HG03039 (cell line): ENCODE results near the gene RSPH6A.
A peak's percentile ranks its signal among the peaks of the same experiment; 100 is the strongest.
"Not testable (repeated sequence)": the region's sequence is repeated elsewhere in the genome, so short reads cannot be mapped to it uniquely, and the experiment has no call there.

ENCODE experiments used
- ATAC-seq: cut with Tn5 transposase; IDR thresholded peaks from one replicate; pipeline ENCODE4 v1.9.1; 2021; ENCODE audit warnings: mild to moderate bottlenecking, moderate library complexity; ENCODE audit not compliant: unreplicated experiment

The RSPH6A gene

GRCh38 chr19:45804140-45804958, 10.8 kb downstream of the RSPH6A start:
- no peak for ATAC-seq

DNA sequence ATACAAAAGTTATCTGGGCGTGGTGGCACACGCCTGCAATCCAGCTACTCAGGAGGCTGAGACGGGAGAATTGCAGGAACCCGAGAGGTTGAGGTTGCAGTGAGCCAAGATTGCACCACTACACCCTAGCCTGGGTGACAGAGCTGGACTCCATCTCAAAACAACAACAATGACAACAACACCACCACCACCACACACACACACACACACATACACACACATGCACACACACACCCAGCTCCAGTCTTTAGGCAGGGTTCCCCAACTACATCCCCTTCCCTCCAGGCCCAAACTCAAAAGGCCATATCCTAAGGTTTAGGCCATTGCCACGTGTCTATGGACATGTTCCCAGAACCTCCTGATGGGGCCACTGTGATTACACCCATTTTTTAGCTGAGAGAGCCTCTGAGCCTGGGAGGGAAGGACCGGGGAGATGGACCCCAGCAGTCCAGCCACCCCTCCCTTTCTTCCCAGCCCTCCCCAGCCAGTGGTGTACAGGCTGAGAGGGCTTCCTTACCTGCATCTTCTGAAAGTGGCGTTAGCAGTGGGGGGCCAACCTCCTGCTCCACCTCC, 13.4 kb downstream of the RSPH6A start:
- ATAC-seq = no peak

DNA sequence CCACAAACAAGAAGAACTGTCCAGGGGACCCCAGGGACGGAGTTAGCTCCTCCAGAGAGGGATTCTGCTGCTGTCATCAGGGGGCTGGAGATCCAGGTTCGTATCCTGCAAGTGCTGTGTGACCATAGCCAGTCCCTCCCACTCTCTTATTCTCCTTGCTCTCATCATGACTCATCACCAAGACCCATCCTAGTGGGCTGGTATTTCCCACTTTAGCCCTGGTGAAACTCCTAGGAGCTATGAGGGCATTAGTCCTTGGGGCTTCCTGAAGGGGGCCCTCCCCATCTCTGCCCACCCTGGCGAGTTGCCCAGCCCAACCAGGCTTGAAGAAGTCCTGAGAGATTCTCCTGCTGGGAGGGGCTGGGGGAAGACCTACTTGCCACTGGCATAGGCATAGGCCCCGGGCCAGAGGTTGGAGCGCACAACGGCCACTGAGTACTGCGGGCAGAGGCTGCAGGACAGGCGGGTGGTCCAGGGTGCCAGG, 15.0 kb downstream of the RSPH6A start:
- ATAC-seq = no peak

DNA sequence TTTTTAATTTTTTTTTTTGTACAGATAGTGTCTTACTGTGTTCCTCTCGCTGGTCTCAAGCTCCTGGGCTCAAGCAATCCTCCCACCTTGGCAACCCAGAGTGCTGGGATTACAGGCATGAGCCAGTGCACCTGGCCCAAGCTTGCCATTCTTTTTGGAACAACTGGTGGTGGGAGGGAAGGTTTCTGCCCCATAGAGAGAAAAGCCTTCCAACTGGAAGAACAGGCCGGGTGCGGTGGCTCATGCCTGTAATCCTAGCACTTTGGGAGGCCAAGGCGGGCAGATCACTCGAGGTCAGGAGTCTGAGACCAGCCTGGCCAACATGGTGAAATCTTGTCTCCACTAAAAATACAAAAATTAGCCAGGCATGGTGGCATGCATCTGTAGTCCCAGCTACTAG, 15.6 kb downstream of the RSPH6A start:
- not testable (repeated sequence) for ATAC-seq

- no peak for ATAC-seq
Observed at GRCh38 chr19:45798995-45799517, 16.1 kb downstream of the RSPH6A start.

- no peak for ATAC-seq
Observed at GRCh38 chr19:45794627-45795026, 20.5 kb downstream of the RSPH6A start.

- no peak for ATAC-seq
Observed at GRCh38 chr19:45793876-45794275, 21.2 kb downstream of the RSPH6A start.

DNA sequence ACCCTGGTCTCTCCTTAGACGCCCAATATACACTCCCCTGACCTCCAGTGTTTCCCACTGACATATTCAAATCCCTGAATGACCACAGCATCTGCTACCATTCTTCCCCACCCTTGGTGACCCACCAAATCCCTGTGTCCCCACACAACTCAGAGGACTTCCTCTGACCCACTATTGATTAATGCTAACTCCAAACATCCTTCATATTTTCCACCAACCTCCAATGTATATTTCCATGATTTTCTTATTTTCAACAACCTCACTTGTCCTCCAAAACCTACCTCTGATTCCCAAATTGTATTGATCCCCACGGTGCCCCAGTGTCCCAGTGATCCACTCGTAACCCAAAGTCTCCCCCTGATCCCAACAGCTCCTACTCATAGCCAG, 21.9 kb downstream of the RSPH6A start:
- no peak for ATAC-seq

- ATAC-seq = peak; percentile 91
Observed at GRCh38 chr19:45792470-45793177, 22.5 kb downstream of the RSPH6A start, which contains the start of gene DMWD. DMWD (minus strand) TSS chr19:45792845; CDS start chr19:45792756, 89 bp downstream.

GRCh38 chr19:45791744-45792469, 23.2 kb downstream of the RSPH6A start:
- peak; percentile 32 for ATAC-seq

DNA sequence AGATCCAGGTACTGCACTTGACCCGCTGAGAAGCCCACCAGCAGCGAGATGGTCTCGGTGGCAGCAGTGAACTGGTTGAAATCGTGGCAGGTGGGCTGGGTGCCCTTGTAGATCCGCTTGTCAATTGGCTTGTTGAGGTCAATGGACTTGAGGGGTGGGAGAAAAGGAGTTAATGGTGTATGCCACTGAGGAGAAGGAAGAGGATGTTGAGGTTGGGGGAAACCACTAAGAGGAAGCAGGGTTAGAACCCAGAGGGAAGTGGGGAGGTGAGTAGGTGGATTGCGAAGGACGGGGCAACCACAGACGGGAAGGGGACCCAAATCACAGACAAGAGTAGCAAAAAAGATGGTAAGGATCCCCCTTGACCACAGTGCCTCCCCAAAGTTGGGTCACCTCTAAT, 24.2 kb downstream of the RSPH6A start:
- no peak for ATAC-seq

- no peak for ATAC-seq
Observed at GRCh38 chr19:45789035-45789786, 25.9 kb downstream of the RSPH6A start.

GRCh38 chr19:45786533-45786894, 28.6 kb downstream of the RSPH6A start:
- no peak for ATAC-seq

- ATAC-seq = no peak
Observed at GRCh38 chr19:45785781-45786532, 29.2 kb downstream of the RSPH6A start.

DNA sequence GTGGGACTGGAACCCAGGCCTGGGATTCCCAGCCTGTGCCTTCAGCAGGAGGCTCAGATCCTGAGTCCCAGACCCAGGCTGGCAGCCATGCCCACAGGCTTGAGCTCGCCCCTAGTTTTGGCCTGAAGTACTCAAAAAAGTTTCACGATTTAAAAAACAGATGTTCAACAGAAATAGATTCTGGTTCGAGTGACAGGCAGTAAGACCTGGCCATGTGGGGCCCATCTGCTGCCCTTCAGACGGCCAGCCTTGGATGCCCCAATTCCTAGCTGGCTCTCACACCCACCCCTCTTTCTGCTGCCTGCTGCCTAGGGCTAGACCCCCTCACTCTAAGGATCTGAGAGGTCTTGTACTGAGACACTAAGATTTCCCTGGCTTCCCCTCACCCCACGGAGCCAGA, 30.0 kb downstream of the RSPH6A start:
- no peak for ATAC-seq

GRCh38 chr19:45784096-45784495, 31.0 kb downstream of the RSPH6A start:
- ATAC-seq = no peak

DNA sequence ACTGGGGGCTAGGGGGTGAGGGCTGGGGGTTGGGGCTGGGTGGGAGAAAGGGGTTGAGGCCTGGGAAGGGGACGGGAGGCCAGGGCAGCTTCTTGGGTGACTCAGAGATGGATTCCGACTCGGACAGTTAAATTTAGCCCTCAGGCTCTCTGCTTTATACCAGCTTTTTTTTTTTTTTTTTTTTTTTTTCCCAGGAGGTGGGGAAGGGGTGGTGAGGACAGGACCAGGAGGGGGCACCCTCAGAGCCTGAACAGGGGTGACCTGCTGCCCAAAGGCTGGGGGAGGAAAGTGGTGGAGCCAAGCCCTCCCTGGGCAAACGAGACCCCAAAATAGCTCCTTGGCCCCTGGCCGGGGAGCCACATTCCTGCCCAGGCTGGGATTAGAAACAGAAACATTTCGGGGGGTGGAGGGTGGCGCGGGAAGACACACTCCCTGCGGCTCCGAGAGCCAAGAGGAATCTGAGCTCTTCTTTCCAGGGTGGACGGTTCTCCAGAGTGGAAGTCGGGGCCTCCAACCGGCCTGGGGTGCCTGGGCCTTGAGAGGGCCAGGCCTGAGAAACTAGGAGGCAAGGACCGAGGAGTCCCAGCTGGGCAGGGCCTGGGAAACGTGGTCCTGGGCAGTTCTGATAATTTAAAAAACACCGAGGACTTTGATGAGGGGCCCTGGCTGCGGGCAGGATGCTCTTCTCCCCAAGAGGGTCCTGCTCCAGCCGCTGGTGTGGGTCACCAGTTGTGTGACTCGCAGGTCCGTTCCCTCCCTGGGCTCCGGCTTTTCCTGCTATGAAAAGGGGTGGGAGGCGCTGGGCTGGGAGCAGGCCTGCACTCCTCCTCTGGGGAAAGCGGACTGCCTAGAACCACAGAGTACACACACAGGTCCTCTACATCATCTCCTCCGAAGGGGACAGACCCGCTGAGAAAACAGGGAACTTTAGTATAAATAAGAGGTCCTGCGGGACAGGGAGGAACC, 32.0 kb downstream of the RSPH6A start:
- ATAC-seq = no peak

DNA sequence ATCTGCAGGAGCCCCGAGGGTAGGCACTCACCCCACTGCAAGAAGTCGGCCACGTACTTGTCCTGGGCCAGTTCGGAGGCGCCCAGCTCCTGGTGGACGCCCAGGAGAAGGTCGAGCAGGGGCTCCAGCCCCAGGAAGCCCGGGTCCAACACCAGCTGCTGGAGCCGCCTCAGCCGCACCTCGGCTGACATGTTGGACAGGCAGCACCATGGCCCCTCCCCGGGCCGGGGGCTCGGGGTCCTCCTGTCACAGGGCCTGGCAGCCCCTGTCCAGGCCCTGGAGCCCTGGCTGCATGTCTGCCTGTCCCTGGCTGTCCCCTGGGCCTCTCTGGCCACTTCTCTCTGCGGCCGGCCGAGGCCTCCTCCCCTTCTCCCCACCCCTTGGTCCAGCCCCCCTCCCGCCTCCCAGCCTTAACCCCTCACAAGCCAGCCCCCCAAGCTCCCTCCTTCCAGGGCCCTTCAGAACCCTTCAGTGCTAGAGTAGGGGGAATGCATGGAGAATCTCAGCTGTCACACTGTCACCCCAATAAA, 32.9 kb downstream of the RSPH6A start, which contains the start of gene DMPK:
TSS of gene DMPK (minus strand) at position 329 of the 530 bp plus-strand sequence. CDS start at position 191, 138 bp downstream.
- no peak for ATAC-seq
